ENCODE measurements around the gene ABCC8.

ABCC8 gene

GRCh38 chr11:17413414-17414316 is 63.0 kb downstream of the ABCC8 start:
- H3K27ac ChIP-seq (ENCODE audit: low read depth, low read length, severe bottlenecking), result no peak overlapping the region
- no peaks in the 10 kb centered on the region for H3K36me3 ChIP-seq (ENCODE audit: control insufficient read depth, insufficient read depth, low read length)
- no peaks in the 10 kb centered on the region for H3K9me3 ChIP-seq (ENCODE audit: control insufficient read depth, low read length)
- H3K4me1 ChIP-seq (ENCODE audit: control insufficient read depth, insufficient read depth, low read length, poor library complexity, severe bottlenecking), result peaks cover 5% of the 10 kb centered on the region
- 86 to 90% methylated on average over 12 to 14 of the region's 15 CpGs for WGBS, 2 experiments (ENCODE audit: insufficient coverage in 2 of 2)
- no peak overlapping the region for H3K4me3 ChIP-seq (ENCODE audit: extremely low read depth, insufficient read depth, low read length, poor library complexity, severe bottlenecking)

GRCh38 chr11:17412488-17413180 is 64.0 kb downstream of the ABCC8 start:
- no peaks in the 10 kb centered on the region for H3K4me1 ChIP-seq (ENCODE audit: control insufficient read depth, insufficient read depth, low read length, poor library complexity, severe bottlenecking)
- no peak overlapping the region for H3K27ac ChIP-seq (ENCODE audit: low read depth, low read length, severe bottlenecking)
- H3K9me3 ChIP-seq (ENCODE audit: control insufficient read depth, low read length), result no peaks in the 10 kb centered on the region
- H3K36me3 ChIP-seq (ENCODE audit: control insufficient read depth, insufficient read depth, low read length), result no peaks in the 10 kb centered on the region
- H3K4me3 ChIP-seq (ENCODE audit: extremely low read depth, insufficient read depth, low read length, poor library complexity, severe bottlenecking), result no peak overlapping the region
- WGBS, 2 experiments (ENCODE audit: insufficient coverage in 2 of 2), result 71 to 72% methylated on average over 9 of the region's 9 CpGs

- WGBS, 2 experiments (ENCODE audit: insufficient coverage in 2 of 2), result 92 to 100% methylated on average over 5 to 6 of the region's 6 CpGs
- Histone ChIP-seq H3K4me1 (ENCODE audit: control insufficient read depth, insufficient read depth, low read length, poor library complexity, severe bottlenecking) (no peaks in the 10 kb centered on the region), H3K9me3 (ENCODE audit: control insufficient read depth, low read length) (no peaks in the 10 kb centered on the region), H3K27ac (ENCODE audit: low read depth, low read length, severe bottlenecking) (no peak overlapping the region), H3K36me3 (ENCODE audit: control insufficient read depth, insufficient read depth, low read length) (no peaks in the 10 kb centered on the region), H3K4me3 (ENCODE audit: extremely low read depth, insufficient read depth, low read length, poor library complexity, severe bottlenecking) (no peak overlapping the region)
Observed at GRCh38 chr11:17411418-17411817, 65.2 kb downstream of the ABCC8 start.

- H3K9me3 ChIP-seq (ENCODE audit: control insufficient read depth, low read length), result no peaks in the 10 kb centered on the region
- H3K36me3 ChIP-seq (ENCODE audit: control insufficient read depth, insufficient read depth, low read length), result no peaks in the 10 kb centered on the region
- peaks cover under 1% of the 10 kb centered on the region for H3K4me1 ChIP-seq (ENCODE audit: control insufficient read depth, insufficient read depth, low read length, poor library complexity, severe bottlenecking)
- WGBS, 2 experiments (ENCODE audit: insufficient coverage in 2 of 2), result 88% methylated on average over 11 of the region's 11 CpGs
- no peak overlapping the region for H3K4me3 ChIP-seq (ENCODE audit: extremely low read depth, insufficient read depth, low read length, poor library complexity, severe bottlenecking)
- no peak overlapping the region for H3K27ac ChIP-seq (ENCODE audit: low read depth, low read length, severe bottlenecking)
Observed at GRCh38 chr11:17410606-17411379, 65.9 kb downstream of the ABCC8 start.

- H3K9me3 ChIP-seq (ENCODE audit: control insufficient read depth, low read length), result no peaks in the 10 kb centered on the region
- H3K4me3 ChIP-seq (ENCODE audit: extremely low read depth, insufficient read depth, low read length, poor library complexity, severe bottlenecking), result no peak overlapping the region
- no peak overlapping the region for H3K27ac ChIP-seq (ENCODE audit: low read depth, low read length, severe bottlenecking)
- 92 to 97% methylated on average over 5 to 7 of the region's 7 CpGs for WGBS, 2 experiments (ENCODE audit: insufficient coverage in 2 of 2)
- H3K4me1 ChIP-seq (ENCODE audit: control insufficient read depth, insufficient read depth, low read length, poor library complexity, severe bottlenecking), result peaks cover 3% of the 10 kb centered on the region
- no peaks in the 10 kb centered on the region for H3K36me3 ChIP-seq (ENCODE audit: control insufficient read depth, insufficient read depth, low read length)
Observed at GRCh38 chr11:17408641-17409040, 68.0 kb downstream of the ABCC8 start.

GRCh38 chr11:17408026-17408425 is 68.6 kb downstream of the ABCC8 start:
- H3K4me1 ChIP-seq (ENCODE audit: control insufficient read depth, insufficient read depth, low read length, poor library complexity, severe bottlenecking), result peaks cover 3% of the 10 kb centered on the region
- H3K27ac ChIP-seq (ENCODE audit: low read depth, low read length, severe bottlenecking), result no peak overlapping the region
- no peak overlapping the region for H3K4me3 ChIP-seq (ENCODE audit: extremely low read depth, insufficient read depth, low read length, poor library complexity, severe bottlenecking)
- no peaks in the 10 kb centered on the region for H3K9me3 ChIP-seq (ENCODE audit: control insufficient read depth, low read length)
- WGBS, 2 experiments (ENCODE audit: insufficient coverage in 2 of 2), result 80 to 100% methylated on average over 1 to 2 of the region's 2 CpGs
- H3K36me3 ChIP-seq (ENCODE audit: control insufficient read depth, insufficient read depth, low read length), result no peaks in the 10 kb centered on the region

- WGBS, 2 experiments (ENCODE audit: insufficient coverage in 2 of 2), result 94 to 100% methylated on average over 2 of the region's 2 CpGs
- Histone ChIP-seq H3K27ac (ENCODE audit: low read depth, low read length, severe bottlenecking) (no peak overlapping the region), H3K9me3 (ENCODE audit: control insufficient read depth, low read length) (no peaks in the 10 kb centered on the region), H3K36me3 (ENCODE audit: control insufficient read depth, insufficient read depth, low read length) (no peaks in the 10 kb centered on the region), H3K4me1 (ENCODE audit: control insufficient read depth, insufficient read depth, low read length, poor library complexity, severe bottlenecking) (peaks cover 3% of the 10 kb centered on the region), H3K4me3 (ENCODE audit: extremely low read depth, insufficient read depth, low read length, poor library complexity, severe bottlenecking) (no peak overlapping the region)
Observed at GRCh38 chr11:17407575-17407974, 69.1 kb downstream of the ABCC8 start.

GRCh38 chr11:17406818-17407149 is 69.9 kb downstream of the ABCC8 start:
- Histone ChIP-seq H3K4me3 (ENCODE audit: extremely low read depth, insufficient read depth, low read length, poor library complexity, severe bottlenecking) (no peak overlapping the region), H3K27ac (ENCODE audit: low read depth, low read length, severe bottlenecking) (no peak overlapping the region)
- 91 to 97% methylated on average over 13 of the region's 13 CpGs for WGBS, 2 experiments (ENCODE audit: insufficient coverage in 2 of 2)

GRCh38 chr11:17406082-17406817 is 70.4 kb downstream of the ABCC8 start:
- Histone ChIP-seq H3K4me3 (ENCODE audit: extremely low read depth, insufficient read depth, low read length, poor library complexity, severe bottlenecking) (no peak overlapping the region), H3K36me3 (ENCODE audit: control insufficient read depth, insufficient read depth, low read length) (no peaks in the 10 kb centered on the region), H3K9me3 (ENCODE audit: control insufficient read depth, low read length) (no peaks in the 10 kb centered on the region), H3K4me1 (ENCODE audit: control insufficient read depth, insufficient read depth, low read length, poor library complexity, severe bottlenecking) (peaks cover 3% of the 10 kb centered on the region), H3K27ac (ENCODE audit: low read depth, low read length, severe bottlenecking) (no peak overlapping the region)
- 89 to 91% methylated on average over 7 of the region's 8 CpGs for WGBS, 2 experiments (ENCODE audit: insufficient coverage in 2 of 2)

More at GRCh38 chr11:17406818-17407149, 69.9 kb downstream of the ABCC8 start:
- Histone ChIP-seq H3K4me1 (ENCODE audit: control insufficient read depth, insufficient read depth, low read length, poor library complexity, severe bottlenecking) (peaks cover 3% of the 10 kb centered on the region), H3K36me3 (ENCODE audit: control insufficient read depth, insufficient read depth, low read length) (no peaks in the 10 kb centered on the region), H3K9me3 (ENCODE audit: control insufficient read depth, low read length) (no peaks in the 10 kb centered on the region)
